NCI-H2029 (cell line): ENCODE results near the gene SIPA1.

Source experiments
- DNase-seq: peaks from one replicate; lab custom pipeline; 2025; lab: John Stamatoyannopoulos, UW

Gene SIPA1

DNA sequence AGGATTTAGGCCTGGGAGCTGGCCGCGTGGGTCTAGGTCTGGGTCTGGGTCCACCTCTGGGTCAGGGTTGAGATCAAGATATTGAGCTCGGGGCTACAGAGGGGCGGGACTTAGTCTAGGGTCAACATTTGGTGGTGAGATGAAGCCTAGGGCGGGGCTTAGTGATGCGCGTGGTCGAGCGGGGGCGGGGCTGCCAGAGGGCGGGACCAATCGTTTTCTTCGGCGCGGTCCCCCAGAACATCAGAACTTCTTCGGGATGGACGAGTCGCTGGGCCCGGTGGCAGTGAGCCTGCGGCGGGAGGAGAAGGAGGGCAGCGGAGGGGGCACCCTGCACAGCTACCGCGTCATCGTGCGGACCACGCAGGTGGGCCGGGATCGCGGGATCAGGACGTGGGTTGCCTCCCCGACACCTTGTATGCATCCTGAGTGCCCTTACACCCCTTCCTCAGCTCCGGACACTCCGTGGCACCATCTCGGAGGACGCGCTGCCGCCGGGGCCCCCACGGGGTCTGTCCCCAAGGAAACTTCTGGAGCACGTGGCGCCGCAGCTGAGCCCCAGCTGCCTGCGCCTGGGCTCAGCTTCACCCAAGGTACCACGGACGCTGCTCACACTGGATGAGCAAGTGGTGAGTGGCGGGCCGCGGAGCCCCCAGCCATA, 4.2 kb downstream of the SIPA1 start:
- DNase-seq = no peak

GRCh38 chr11:65643971-65644370, 6.1 kb downstream of the SIPA1 start:
- DNase-seq = no peak

- DNase-seq = no peak
Measured at GRCh38 chr11:65644837-65645236, 6.9 kb downstream of the SIPA1 start.

DNA sequence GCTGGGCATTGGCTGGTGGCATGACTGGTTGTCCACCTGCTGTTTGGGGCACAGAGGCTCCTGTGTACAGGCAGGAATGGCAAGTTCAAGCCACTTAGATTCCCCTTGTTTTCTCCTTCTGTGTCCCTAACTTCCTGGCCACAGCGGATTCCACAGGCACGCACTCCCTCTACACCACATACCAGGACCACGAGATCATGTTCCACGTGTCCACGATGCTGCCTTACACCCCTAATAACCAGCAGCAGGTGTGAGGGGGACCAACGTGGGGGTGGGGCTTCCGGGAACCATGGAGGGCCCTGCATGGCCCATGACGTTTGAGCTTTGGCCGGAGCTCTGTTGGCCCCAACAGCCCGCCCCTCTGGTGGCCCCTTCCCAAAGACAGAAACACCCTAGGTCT, 7.8 kb downstream of the SIPA1 start:
- DNase-seq = no peak

GRCh38 chr11:65646288-65646957, 8.5 kb downstream of the SIPA1 start:
- DNase-seq = no peak

DNA sequence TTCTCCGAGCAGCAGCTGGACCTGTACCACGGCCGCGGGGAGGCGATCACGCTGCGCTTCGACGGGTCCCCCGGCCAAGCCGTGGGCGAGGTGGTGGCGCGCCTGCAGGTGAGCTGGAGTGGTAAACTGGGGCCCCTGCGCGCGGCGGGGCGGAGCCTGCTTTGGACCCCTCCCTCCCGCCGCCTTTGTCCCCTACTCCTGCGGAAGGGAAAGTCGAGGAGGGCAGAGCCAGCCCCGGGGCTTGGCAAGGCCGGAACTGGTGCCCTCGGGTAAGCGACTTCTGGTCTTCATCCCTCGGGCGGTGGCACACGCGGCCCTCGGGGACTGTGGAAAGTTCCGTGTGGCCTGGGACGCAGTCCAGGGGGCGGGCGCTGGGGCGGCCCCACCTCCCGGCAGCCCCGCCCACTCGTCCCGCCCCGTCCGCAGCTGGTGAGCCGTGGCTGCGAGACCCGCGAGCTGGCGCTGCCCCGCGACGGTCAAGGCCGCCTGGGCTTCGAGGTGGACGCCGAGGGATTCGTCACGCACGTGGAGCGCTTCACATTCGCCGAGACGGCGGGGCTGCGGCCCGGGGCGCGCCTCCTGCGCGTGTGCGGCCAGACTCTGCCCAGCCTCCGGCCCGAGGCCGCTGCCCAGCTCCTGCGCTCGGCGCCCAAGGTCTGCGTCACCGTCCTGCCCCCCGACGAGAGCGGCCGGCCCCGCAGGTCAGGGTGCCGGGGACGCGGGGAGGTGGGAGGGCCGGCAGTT, 9.2 kb downstream of the SIPA1 start:
- DNase-seq = no peak

- DNase-seq = no peak
Measured at GRCh38 chr11:65648997-65649493, 11.1 kb downstream of the SIPA1 start.

DNA sequence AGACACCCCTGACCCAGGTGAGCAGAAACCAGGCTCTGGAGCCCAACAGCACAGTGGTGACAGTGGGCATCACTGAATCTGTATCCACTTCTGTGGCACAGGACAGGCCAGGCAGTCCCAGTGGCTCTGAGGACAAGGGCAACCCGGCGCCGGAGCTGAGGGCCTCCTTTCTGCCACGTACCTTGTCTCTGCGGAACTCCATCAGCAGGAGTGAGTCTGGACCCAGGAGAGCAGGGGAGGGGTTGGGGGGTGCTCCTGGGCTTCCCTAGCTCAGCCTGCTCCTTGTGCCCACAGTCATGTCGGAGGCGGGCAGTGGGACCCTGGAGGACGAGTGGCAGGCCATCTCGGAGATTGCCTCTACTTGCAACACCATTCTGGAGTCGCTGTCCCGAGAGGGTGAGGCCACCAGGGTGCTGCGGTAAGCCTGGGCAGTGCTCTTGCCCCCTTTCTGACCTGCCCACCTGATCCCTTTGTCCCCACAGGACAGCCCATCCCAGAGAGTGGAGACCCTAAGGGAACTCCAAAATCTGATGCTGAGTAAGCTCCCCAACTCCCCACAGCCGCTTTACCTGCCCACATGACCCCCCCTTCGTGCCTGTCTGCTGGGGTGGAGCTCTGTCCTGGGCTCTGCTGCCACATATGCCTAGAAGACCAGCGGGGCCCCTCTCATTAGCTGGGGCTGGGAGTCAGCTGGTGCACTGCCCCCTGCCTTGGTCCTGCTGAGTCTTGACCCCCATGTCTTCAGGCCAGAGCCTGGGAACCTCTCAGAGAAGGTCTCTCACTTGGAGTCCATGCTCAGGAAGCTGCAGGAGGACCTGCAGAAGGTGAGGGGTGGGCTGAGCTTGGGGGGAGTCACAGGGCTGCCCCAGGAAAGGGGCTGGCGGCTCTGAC, 12.0 kb downstream of the SIPA1 start:
- DNase-seq = no peak

- no peak for DNase-seq
Measured at GRCh38 chr11:65650547-65651338, 12.8 kb downstream of the SIPA1 start.

DNA sequence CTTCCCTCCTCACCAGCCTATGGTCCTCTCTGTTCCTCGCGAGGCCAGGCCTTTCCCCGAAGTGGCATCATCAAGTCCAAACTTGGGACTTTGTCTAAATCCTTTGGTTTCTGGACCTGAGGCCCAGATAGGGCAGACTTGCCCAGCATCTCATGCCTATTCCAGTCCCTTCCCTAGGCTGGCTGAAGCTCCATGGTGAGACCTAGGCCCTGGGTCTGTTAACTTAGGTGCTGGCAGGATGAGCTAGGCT, 13.4 kb downstream of the SIPA1 start:
- no peak for DNase-seq

GRCh38 chr11:65651589-65652510, 13.9 kb downstream of the SIPA1 start:
- DNase-seq = peak; percentile 43

- peak; percentile 91 for DNase-seq
Measured at GRCh38 chr11:65652511-65653228, 14.8 kb downstream of the SIPA1 start.

DNA sequence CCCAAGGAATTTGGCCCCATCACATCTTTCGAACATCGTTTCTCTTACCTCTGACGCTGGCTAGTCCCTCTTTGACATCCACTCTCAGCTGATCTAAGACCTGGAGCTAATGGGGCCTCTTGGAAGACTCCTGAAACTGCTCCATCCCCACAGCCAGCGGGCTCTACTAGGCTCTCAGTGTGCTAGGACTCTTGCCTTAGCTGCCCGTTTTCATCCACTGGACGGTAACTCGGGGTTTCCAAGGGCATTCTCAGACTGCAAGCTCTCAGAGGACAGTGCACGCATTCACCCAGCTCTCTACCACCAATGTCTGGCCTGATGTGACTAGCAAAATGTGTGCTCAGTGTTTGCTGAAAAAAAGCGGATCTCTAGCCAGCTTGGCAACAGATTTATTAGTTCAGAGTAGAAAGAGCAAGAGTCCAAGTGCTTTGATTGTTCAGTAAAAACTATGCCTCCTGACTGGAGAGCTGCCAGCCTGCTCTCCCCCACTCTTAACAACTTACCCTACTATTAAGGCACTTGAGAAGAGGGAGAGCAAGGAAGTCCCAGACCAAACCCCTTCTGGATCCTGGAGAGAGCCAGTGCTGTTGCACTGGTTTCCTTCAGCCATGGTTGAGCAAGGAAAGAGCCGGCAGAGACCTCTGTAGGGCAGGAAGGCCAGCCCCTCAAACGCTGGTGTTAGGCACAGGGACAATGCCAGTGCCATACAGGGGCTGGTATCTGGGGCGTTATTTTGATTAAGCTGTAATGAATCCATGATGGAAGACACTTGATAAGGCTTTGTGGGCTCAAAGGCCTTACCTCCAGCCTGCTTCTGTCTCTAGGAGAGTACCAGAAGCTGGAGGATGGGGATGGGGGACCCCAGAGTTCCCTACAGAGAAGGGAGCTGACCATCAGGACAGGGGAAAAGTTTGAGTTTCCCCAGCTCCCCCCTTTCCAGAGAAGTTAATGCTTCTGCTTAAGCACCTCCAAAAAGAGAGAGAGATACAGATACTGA, 15.6 kb downstream of the SIPA1 start:
- peak; percentile 38 for DNase-seq

- no peak for DNase-seq
Measured at GRCh38 chr11:65654375-65655349, 16.8 kb downstream of the SIPA1 start.

DNA sequence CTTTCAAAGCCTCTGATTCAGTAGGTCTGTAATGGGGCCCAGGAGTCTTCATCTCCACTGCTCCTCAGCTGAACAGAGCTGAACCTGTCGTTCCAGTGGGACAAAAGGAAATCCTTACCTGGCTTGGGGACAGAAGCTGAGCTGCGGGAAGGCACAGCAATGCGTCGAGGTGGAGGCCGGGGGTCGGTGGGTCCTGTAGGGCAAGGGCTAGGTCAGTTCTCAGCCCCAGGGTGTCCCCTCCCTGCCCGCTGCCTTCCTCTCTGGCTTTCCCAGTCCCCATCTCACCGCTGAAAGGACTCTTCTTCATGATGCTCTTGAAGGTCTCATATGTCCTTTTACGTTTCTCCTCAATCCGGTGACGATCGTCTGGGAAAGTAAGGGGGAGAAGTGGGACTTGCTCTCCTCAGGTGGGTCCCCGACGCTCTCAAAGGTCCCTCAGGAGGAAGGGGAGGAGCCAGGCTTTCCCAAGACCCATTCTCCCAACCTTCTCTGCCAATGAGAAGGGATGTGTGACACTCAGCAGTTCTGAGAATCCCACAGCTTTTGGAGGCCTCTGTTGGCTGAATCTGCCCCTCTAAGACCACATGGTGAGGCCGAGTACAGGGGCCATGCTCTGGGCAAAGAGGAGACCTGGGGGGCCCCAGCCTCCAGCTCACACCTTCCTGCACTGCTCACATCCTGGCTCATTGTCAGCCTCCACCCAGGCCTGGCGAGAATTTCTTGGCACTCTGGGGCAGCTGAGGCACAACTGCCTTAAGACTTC, 17.9 kb downstream of the SIPA1 start:
- DNase-seq = no peak

DNA sequence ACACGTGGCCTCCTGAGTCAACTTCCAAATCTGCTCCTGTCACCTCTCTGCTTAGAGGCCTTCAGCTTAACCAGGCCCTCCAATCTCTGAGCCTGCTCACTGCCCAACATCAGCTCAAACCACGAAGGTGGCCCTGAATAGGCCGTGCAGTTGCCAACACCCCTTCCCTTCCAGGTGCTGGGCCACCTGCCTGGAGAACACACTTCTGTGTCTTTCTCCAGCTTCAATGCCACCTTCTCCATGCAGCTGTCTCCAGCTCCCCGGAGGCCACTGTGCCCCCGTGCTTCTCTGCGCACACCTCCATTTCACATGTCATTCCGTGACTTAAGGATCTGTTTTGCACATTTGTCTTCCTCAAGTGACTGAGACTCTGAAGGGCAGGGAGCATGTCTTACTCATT, 19.5 kb downstream of the SIPA1 start:
- DNase-seq = no peak
